ENCODE data around the gene ANO8. TPM values are rescaled to one million over a fixed set of nuclear protein-coding genes. Genes with fewer than 3 reads are reported as not detected.

Gene ANO8
- total and polyA plus RNA-seq, 2 of the 13 experiments (the other 11 are each of a cell fraction or from before 2014, with no cell fraction given) = 1.8 to 3.5 TPM

GRCh38 chr19:17309198-17309964, 25.3 kb downstream of the ANO8 start, which contains the start of gene DDA1 (continued):
- TF ChIP-seq THAP9 (CRISPR knock-in tag; IDR thresholded peaks at IDR 0.05; ENCODE audit: borderline replicate concordance) = peak; percentile 70; the same call in 1 of the 2 replicates
- no peak for TF ChIP-seq SOX6 (IDR thresholded peaks at IDR 0.05)
- TF ChIP-seq SOX6 (CRISPR knock-in tag; IDR thresholded peaks at IDR 0.05) = peak; percentile 15
- TF ChIP-seq ZBTB40 (IDR thresholded peaks at IDR 0.05) = peak; percentile 43
- peak; percentile 24; the same call in 1 of the 2 replicates for TF ChIP-seq ZBTB40 (CRISPR knock-in tag; IDR thresholded peaks at IDR 0.05)
- peak; percentile 93 for TF ChIP-seq NR2F6 (IDR thresholded peaks at IDR 0.05)
- peak; percentile 73 for TF ChIP-seq NR2F6 (CRISPR knock-in tag; IDR thresholded peaks at IDR 0.05)
- TF ChIP-seq HCFC1 (IDR thresholded peaks at IDR 0.05; ENCODE audit: low read depth, low read length) = peak; percentile 90
- no peak; the same call in 1 of the 2 replicates for TF ChIP-seq FUBP1 (CRISPR knock-in tag; IDR thresholded peaks at IDR 0.05; ENCODE audit: borderline replicate concordance)
- TF ChIP-seq PHF21A (CRISPR knock-in tag; IDR thresholded peaks at IDR 0.05) = 0 out of 2 replicates have a peak, but pooled peaks have one; percentile 6
- TF ChIP-seq ELF1 (CRISPR knock-in tag; IDR thresholded peaks at IDR 0.05) = peak; percentile 95
- TF ChIP-seq ZBTB7B (CRISPR knock-in tag; IDR thresholded peaks at IDR 0.05) = no peak
- TF ChIP-seq CHD2 (IDR thresholded peaks at IDR 0.05; ENCODE audit: low read depth, low read length) = peak; percentile 79
- peak; percentile 97 for TF ChIP-seq THAP11 (CRISPR knock-in tag; IDR thresholded peaks at IDR 0.05)
- no peak for TF ChIP-seq ZNF644 (CRISPR knock-in tag; IDR thresholded peaks at IDR 0.05; ENCODE audit: low read depth)
- TF ChIP-seq ZNF33B (CRISPR knock-in tag; IDR thresholded peaks at IDR 0.05) = peak; percentile 63; the same call in 1 of the 2 replicates
- no peak for TF ChIP-seq ZNF83 (CRISPR knock-in tag; IDR thresholded peaks at IDR 0.05; ENCODE audit: borderline replicate concordance)
